HepG2 (cell line): ENCODE results near the gene SOWAHA.

Experiments used
- GABPB1 ChIP-seq: IDR thresholded peaks from 2 replicates; pipeline ENCODE4 v1.6.1; 2016; ENCODE audit warnings: mild to moderate bottlenecking, missing genetic modification reagents, moderate library complexity, missing compliant biosample characterization
- GTF2F1 ChIP-seq: fragments of 150-350 bp; IDR thresholded peaks from 2 replicates; pipeline ENCODE4 v1.6.1; 2014; ENCODE audit warnings: low read length
- POLR2A ChIP-seq, 2 experiments: IDR thresholded peaks; 2 replicates each; pipeline ENCODE4 v1.6.1; 2011; ENCODE audit warnings: low read depth in 2 of 2, low read length in 2 of 2, mild to moderate bottlenecking in 1 of 2, moderate library complexity in 1 of 2; ENCODE audit not compliant: insufficient read depth in 1 of 2
- ZNF20 ChIP-seq: sonication (generic); formaldehyde crosslinking; IDR thresholded peaks from 2 replicates; pipeline ENCODE4 v1.4.0; 2020; ENCODE audit warnings: mild to moderate bottlenecking, moderate library complexity, missing genetic modification reagents
- TF ChIP-seq, protein P1 (sequence below): sonication (generic); formaldehyde crosslinking; IDR thresholded peaks from 2 replicates; pipeline ENCODE4 v1.4.0; 2020; ENCODE audit warnings: missing genetic modification reagents
- TF ChIP-seq, protein P2 (sequence below): sonication (generic); formaldehyde crosslinking; IDR thresholded peaks from 2 replicates; pipeline ENCODE4 v1.5.0; 2020; ENCODE audit warnings: mild to moderate bottlenecking, missing genetic modification reagents, moderate library complexity
- TF ChIP-seq, protein P3 (sequence below): sonication (generic); formaldehyde crosslinking; IDR thresholded peaks from 2 replicates; pipeline ENCODE4 v1.5.1; 2020; ENCODE audit warnings: mild to moderate bottlenecking, missing genetic modification reagents, moderate library complexity

DNA sequence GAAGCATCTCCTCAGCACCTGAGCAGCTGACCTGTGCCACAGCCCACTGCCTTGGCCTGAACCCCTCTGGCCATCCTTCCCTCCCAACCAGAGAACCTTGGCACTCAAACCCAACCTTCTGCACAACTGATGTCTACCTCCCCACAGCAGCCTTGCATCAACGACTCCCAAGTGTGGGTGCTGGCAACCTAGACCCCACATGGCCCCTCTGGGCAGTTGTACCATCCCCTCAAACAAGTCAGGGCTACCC is 46.4 kb upstream of the SOWAHA start:
- no peak for TF ChIP-seq POLR2A (IDR thresholded peaks at IDR 0.05; ENCODE audit: insufficient read depth in 1 of 2, low read depth in 2 of 2, low read length in 2 of 2)
- no peak for TF ChIP-seq GABPB1 (CRISPR knock-in tag)
- TF ChIP-seq, protein P1, sequence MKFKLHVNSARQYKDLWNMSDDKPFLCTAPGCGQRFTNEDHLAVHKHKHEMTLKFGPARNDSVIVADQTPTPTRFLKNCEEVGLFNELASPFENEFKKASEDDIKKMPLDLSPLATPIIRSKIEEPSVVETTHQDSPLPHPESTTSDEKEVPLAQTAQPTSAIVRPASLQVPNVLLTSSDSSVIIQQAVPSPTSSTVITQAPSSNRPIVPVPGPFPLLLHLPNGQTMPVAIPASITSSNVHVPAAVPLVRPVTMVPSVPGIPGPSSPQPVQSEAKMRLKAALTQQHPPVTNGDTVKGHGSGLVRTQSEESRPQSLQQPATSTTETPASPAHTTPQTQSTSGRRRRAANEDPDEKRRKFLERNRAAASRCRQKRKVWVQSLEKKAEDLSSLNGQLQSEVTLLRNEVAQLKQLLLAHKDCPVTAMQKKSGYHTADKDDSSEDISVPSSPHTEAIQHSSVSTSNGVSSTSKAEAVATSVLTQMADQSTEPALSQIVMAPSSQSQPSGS (CRISPR knock-in tag) = no peak
- TF ChIP-seq, protein P2, sequence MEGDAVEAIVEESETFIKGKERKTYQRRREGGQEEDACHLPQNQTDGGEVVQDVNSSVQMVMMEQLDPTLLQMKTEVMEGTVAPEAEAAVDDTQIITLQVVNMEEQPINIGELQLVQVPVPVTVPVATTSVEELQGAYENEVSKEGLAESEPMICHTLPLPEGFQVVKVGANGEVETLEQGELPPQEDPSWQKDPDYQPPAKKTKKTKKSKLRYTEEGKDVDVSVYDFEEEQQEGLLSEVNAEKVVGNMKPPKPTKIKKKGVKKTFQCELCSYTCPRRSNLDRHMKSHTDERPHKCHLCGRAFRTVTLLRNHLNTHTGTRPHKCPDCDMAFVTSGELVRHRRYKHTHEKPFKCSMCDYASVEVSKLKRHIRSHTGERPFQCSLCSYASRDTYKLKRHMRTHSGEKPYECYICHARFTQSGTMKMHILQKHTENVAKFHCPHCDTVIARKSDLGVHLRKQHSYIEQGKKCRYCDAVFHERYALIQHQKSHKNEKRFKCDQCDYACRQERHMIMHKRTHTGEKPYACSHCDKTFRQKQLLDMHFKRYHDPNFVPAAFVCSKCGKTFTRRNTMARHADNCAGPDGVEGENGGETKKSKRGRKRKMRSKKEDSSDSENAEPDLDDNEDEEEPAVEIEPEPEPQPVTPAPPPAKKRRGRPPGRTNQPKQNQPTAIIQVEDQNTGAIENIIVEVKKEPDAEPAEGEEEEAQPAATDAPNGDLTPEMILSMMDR (CRISPR knock-in tag) = no peak
- TF ChIP-seq, protein P3, sequence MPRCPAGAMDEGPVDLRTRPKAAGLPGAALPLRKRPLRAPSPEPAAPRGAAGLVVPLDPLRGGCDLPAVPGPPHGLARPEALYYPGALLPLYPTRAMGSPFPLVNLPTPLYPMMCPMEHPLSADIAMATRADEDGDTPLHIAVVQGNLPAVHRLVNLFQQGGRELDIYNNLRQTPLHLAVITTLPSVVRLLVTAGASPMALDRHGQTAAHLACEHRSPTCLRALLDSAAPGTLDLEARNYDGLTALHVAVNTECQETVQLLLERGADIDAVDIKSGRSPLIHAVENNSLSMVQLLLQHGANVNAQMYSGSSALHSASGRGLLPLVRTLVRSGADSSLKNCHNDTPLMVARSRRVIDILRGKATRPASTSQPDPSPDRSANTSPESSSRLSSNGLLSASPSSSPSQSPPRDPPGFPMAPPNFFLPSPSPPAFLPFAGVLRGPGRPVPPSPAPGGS (CRISPR knock-in tag) = no peak
- TF ChIP-seq ZNF20 (CRISPR knock-in tag) = no peak
- no peak for TF ChIP-seq GTF2F1
